Inflammatory macrophage (primary cell): ENCODE measurements around the gene NEK4.
"Not testable (repeated sequence)": the region's sequence is repeated elsewhere in the genome, so short reads cannot be mapped to it uniquely, and the experiment has no call there.

Source experiments
- DNase-seq, 2 donors: peaks; one replicate each; pipeline ENCODE4 v3.0.0-alpha.2; 2020 to 2022

NEK4 gene

DNA sequence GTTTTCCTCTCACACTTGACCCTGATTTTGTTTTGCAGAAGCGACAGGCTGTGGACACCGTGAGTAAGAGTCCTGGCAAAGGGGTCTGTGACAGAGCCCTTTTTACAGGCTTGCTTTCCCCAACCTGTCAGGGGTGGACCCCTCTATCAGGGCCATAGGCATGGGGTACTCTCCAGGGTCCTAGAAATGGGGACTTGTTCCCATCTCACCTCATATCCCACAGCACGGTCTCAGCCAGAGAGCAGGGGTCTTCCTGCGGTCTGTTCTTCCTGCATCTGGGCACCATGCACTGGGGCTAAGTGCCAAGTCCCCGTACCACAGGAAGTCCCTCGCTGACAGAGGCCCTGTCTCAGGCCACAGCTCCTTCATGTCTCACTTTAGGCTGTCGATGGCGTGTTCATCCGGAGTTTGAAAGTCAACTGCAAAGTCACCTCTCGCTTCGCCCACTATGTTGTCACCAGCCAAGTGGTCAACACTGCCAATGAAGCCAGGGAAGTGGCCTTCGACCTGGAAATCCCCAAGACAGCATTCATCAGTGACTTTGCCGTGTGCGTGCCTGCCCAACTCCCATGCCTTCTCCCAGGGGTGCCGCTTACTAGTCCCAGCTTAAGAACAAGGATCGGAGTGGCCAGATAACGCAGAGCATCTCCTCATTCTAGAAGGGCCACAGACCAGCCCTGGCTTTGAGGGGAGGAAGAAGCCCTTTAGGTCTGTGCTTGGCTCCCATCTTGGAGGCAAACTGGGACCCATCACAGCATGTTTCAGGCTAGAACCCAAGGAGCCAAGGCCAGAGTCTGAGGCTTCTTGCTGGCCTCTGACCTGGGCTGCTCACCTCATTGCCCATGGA lies 7.4 kb upstream of the NEK4 start:
- DNase-seq, result peak in 1 of 2 donors; percentile 10

- no peak for DNase-seq
Observed at GRCh38 chr3:52777127-52777958, 6.6 kb upstream of the NEK4 start, which contains the start of gene ITIH1. ITIH1 (plus strand) TSS chr3:52777599; CDS start chr3:52777616, 17 bp downstream.

DNA sequence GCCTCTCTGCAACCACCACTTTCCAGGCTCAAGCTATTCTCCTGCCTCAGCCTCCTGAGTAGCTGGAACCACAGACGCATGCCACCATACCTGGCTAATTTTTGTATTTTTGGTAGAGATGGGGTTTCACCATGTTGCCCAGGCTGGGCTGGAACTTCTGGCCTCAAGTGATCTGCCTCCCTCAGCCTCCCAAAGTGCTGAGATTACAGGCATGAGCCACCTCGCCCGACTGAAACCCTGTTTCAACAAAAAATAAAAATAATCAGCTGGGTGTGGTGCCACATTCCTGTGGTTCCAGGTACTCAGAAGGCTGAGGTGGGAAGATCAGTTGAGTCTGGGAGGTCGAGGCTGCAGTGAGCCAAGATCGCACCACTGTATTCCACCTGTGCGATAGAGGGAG lies 5.7 kb upstream of the NEK4 start:
- not testable (repeated sequence) for DNase-seq

DNA sequence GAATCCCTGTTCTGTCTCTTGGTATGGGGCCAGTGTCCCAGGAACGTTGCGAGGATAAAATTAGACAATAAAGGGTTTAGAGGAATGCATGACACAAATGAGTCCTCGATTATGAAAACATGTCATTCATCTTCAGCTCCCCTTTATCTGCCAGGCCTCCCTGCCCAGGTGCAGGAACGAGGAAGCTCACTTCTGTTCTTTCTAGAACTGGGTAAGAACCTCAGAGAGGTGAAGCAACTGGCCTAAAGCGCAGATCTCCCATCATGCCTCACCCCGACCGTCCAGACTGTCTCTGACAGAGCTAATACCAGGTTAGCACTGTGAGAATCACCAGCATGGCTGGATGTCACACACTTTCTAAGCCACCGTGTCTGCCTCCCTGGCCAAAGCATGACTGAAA lies 5.1 kb upstream of the NEK4 start:
- DNase-seq, result no peak

- peak; percentile 24 to 48 for DNase-seq
Observed at GRCh38 chr3:52774901-52775864, 4.4 kb upstream of the NEK4 start.

GRCh38 chr3:52774066-52774713 lies 3.5 kb upstream of the NEK4 start:
- no peak for DNase-seq

GRCh38 chr3:52773361-52774065 lies 2.8 kb upstream of the NEK4 start:
- no peak for DNase-seq

GRCh38 chr3:52771702-52772101 lies 962 bp upstream of the NEK4 start:
- DNase-seq, result no peak

DNA sequence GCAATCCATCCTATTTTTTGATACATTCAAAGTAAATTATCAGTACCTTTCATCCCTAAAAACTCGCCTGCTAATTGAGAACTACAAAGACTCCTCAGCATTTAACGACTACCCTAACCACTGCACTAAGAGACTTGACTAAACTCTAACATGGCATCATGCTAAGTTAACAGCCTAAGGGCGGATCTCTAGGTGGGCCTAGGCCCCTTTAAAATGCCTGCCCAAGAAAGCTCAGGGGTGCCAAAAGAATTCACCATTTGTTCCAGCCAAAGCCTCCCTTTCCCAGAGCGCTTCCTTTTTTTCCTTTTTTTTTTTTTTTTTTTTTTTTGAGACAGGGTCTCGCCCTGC lies 568 bp upstream of the NEK4 start:
- no peak for DNase-seq

DNA sequence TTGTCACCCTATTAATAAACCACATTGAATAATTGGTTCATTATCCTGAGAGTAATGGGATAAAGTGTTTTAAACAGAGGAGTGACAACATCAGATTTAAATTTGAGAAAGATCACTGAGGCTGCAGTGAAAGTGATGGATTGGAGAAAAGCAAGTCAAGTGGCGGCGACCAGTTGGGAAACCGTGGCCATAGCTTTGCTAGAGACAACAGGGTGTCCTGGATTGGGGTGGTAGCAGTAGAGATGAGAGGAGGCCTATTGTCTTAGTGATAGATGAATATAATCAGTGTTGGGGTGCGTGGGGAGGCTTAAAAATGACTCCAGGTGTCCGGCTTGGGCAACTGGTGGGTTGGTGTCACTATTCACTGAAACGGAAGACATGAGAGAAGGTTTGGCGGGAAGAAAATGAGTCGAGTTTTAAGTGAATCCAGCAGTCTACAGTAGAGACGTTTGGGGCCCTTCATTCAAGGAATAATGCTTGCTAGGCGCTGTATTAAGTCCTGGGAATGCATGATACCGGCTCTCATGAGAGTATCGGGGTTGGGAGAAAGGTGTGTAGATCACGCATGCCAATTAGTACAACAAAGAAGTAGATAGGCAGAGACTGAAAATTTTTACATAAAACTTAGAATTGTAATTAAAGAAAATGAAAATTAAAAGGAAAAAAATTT lies 819 bp downstream of the NEK4 start:
- no peak for DNase-seq

GRCh38 chr3:52763466-52763865 lies 7.3 kb downstream of the NEK4 start:
- DNase-seq, result peak; percentile 17 to 84

DNA sequence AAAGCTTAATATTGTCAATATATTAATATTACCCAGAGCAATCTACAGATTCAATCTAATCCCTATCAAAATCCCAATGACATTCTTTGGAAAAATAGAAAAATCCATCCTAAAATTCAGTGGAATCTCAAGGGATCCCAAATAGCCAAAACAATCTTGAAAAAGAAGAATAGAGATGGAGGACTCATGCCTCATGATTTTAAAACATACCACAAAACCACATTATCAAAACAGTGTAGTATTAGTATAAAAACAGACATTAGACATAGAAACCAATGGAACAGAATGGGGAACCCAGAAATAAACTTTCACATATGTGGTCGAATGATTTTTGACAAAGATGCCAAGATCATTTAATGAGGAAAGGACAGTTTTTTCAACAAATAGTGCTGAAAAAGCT lies 14.6 kb downstream of the NEK4 start:
- DNase-seq, result no peak

GRCh38 chr3:52754373-52754772 lies 16.4 kb downstream of the NEK4 start:
- no peak for DNase-seq

DNA sequence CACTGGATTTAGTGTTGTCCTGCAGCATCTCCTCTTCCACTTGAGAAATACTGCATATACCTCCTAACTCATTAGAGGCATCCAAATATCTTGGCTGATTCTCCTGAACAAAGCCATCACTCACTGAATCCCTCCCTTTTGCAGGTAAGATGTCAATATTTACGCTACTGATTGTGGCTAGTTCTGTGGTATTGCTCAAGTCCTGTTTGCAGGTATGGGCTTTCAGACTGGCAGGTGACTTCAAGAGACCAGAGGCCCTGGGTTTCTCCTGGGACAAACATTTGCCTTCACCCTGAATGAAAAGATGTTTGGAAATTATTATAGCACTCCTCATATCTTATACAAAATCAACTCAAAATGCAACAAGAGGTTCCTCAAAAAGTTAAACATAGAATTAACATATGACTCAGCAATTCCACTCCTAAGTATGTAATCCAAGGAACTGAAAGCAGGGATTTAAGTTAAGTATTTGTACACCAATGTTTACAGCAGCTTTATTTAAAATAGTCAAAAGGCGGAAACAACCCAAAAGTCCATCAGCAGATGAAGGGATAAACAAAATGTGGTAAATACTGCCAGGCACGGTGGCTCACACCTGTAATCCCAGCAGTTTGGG lies 18.6 kb downstream of the NEK4 start:
- peak; percentile 20 to 78 for DNase-seq

- DNase-seq, result no peak
Observed at GRCh38 chr3:52743721-52744120, 27.0 kb downstream of the NEK4 start.

GRCh38 chr3:52743152-52743551 lies 27.6 kb downstream of the NEK4 start:
- DNase-seq, result no peak

GRCh38 chr3:52742418-52743041 lies 28.2 kb downstream of the NEK4 start:
- DNase-seq, result peak; percentile 44 to 46

GRCh38 chr3:52739730-52740129 lies 31.0 kb downstream of the NEK4 start:
- no peak for DNase-seq

GRCh38 chr3:52733256-52733891 lies 37.4 kb downstream of the NEK4 start:
- no peak for DNase-seq
